OCI-LY7 (cell line): Measurements from ENCODE around the gene ADAMTSL3. TPM values are rescaled to one million over a fixed set of nuclear protein-coding genes. Genes with fewer than 3 reads are reported as not detected.

Experiments
- BruUV-seq: library from RNA; stranded (reverse); fragments of 400-500 nt; replicated peaks from 2 replicates; lab custom pipeline; 2021; lab: Mats Ljungman, UMichigan
- CTCF ChIA-PET: fragments of 300-600 bp; sonication (Branson Sonifier 250); formaldehyde crosslinking; loops from one replicate; lab custom pipeline; 2022; ENCODE audit warnings: antibody characterized with exemption; ENCODE audit not compliant: unreplicated experiment; lab: Charles Lee
- POLR2A ChIA-PET: fragments of 300-600 bp; sonication (Branson Sonifier 250); formaldehyde crosslinking; loops from one replicate; lab custom pipeline; 2022; ENCODE audit warnings: antibody characterized with exemption; lab: Charles Lee
- DNase-seq: peaks from one replicate; pipeline ENCODE4 v3.0.0-alpha.2; 2015; ENCODE audit warnings: low spot score
- H2AFZ ChIP-seq: fragments of 200-600 bp; sonication (generic), shearing (Covaris generic); 2 replicates; pipeline ENCODE4 v1.6.1; 2014; ENCODE audit warnings: mild to moderate bottlenecking, antibody characterized with exemption, low read length, moderate library complexity
- H3K27ac ChIP-seq: fragments of 200-600 bp; sonication (generic); 2 replicates; pipeline ENCODE4 v1.5.1; 2014; ENCODE audit warnings: mixed run types, low read depth, mild to moderate bottlenecking, moderate library complexity, low read length, inconsistent platforms; ENCODE audit not compliant: poor library complexity, severe bottlenecking
- H3K36me3 ChIP-seq: fragments of 200-600 bp; sonication (generic); 2 replicates; pipeline ENCODE4 v1.6.1; 2014; ENCODE audit warnings: mild to moderate bottlenecking, antibody characterized with exemption, low read length, moderate library complexity, mixed read lengths; ENCODE audit not compliant: insufficient read depth
- H3K4me1 ChIP-seq: fragments of 200-600 bp; sonication (generic); 2 replicates; pipeline ENCODE4 v1.5.1; 2014; ENCODE audit warnings: mild to moderate bottlenecking, low read length; ENCODE audit not compliant: insufficient read depth, poor library complexity, severe bottlenecking
- H3K4me2 ChIP-seq: fragments of 200-600 bp; sonication (generic); 2 replicates; pipeline ENCODE4 v1.6.1; 2014; ENCODE audit warnings: mild to moderate bottlenecking, low read length
- H3K4me3 ChIP-seq: fragments of 200-600 bp; sonication (generic); 2 replicates; pipeline ENCODE4 v1.5.1; 2014; ENCODE audit warnings: mild to moderate bottlenecking, low read depth, low read length; ENCODE audit not compliant: poor library complexity, severe bottlenecking
- H3K79me2 ChIP-seq: fragments of 200-600 bp; sonication (generic); 2 replicates; pipeline ENCODE4 v1.6.1; 2016; ENCODE audit warnings: low read depth, mild to moderate bottlenecking, low read length, moderate library complexity, mixed read lengths; ENCODE audit not compliant: insufficient read depth
- H3K9me2 ChIP-seq: fragments of 200-600 bp; sonication (generic); 2 replicates; pipeline ENCODE4 v1.6.1; 2016; ENCODE audit warnings: mild to moderate bottlenecking, low read length, mixed read lengths; ENCODE audit not compliant: insufficient read depth
- H3K9me3 ChIP-seq: fragments of 200-600 bp; sonication (generic); 2 replicates; pipeline ENCODE4 v1.6.1; 2014; ENCODE audit warnings: mild to moderate bottlenecking, mixed run types, low read length, mixed read lengths
- H4K20me1 ChIP-seq: fragments of 200-600 bp; sonication (generic); 2 replicates; pipeline ENCODE4 v1.6.1; 2014; ENCODE audit warnings: mild to moderate bottlenecking, antibody characterized with exemption, low read length, moderate library complexity, mixed read lengths; ENCODE audit not compliant: insufficient read depth
- EZH2phosphoT487 ChIP-seq: fragments of 200-600 bp; sonication (generic); IDR thresholded peaks from 2 replicates; pipeline ENCODE4 v1.6.1; 2018; ENCODE audit warnings: low read depth, borderline replicate concordance, mild to moderate bottlenecking, mixed run types, antibody characterized with exemption, low read length, moderate library complexity, mixed read lengths
- intact Hi-C: fragments of 100-400 bp; cut with micrococcal nuclease; formaldehyde crosslinking; loops from one replicate; pipeline ENCODE4 v1.10.0; 2022; ENCODE audit not compliant: unreplicated experiment
- total RNA-seq, 2 experiments: library from RNA; depleted of rRNA in 1 of 2; stranded (reverse); fragments of >200 nt in 1 of 2; shearing (Covaris generic) in 1 of 2; gene quantifications; 2 replicates each; pipeline ENCODE4 v1.2.3, GENCODE V29; 2014 to 2022
- TF ChIP-seq, protein P1 (sequence below): fragments of 200-600 bp; sonication (generic); conservative IDR thresholded peaks from 2 replicates; pipeline ENCODE4 v1.5.1; 2014; ENCODE audit warnings: mild to moderate bottlenecking, antibody characterized with exemption, low read length, moderate library complexity, mixed read lengths

The ADAMTSL3 gene
- total RNA-seq, 2 experiments from 2014 or later: not detected

DNA sequence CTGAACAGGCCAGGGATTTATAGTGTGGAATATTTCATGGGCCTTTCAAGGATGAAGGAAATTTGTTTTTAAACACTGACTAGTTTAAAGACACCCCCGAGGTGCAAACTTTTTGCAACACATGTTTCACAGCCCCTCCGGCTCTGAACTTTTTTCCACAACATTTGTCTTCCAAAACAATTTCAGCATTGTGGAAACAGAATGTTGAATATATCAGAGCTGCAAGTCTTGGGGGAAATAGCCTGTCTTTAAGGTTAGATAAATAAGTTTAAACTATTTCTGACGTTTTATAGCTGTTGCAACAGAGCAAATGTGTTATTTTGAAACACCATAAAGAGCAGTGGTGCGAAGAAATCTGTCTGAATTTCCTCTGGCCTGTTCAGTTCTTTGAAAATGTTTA is 352.5 kb downstream of the ADAMTSL3 start:
- no peaks in the 10 kb centered on the region for H3K4me1 ChIP-seq
- no peaks in the 10 kb centered on the region for H3K79me2 ChIP-seq
- no TSS peak for BruUV-seq
- H3K27ac ChIP-seq: no peak overlapping the region
- POLR2A ChIA-PET: no interaction called here
- H3K9me3 ChIP-seq: no peaks in the 10 kb centered on the region
- H3K4me3 ChIP-seq: no peak overlapping the region
- no peaks in the 10 kb centered on the region for H3K9me2 ChIP-seq
- no peaks in the 10 kb centered on the region for H4K20me1 ChIP-seq
- CTCF ChIA-PET: no interaction called here
- no peak for DNase-seq
- TF ChIP-seq EZH2phosphoT487: no peak
- TF ChIP-seq, protein P1, sequence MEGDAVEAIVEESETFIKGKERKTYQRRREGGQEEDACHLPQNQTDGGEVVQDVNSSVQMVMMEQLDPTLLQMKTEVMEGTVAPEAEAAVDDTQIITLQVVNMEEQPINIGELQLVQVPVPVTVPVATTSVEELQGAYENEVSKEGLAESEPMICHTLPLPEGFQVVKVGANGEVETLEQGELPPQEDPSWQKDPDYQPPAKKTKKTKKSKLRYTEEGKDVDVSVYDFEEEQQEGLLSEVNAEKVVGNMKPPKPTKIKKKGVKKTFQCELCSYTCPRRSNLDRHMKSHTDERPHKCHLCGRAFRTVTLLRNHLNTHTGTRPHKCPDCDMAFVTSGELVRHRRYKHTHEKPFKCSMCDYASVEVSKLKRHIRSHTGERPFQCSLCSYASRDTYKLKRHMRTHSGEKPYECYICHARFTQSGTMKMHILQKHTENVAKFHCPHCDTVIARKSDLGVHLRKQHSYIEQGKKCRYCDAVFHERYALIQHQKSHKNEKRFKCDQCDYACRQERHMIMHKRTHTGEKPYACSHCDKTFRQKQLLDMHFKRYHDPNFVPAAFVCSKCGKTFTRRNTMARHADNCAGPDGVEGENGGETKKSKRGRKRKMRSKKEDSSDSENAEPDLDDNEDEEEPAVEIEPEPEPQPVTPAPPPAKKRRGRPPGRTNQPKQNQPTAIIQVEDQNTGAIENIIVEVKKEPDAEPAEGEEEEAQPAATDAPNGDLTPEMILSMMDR: no peak
- intact Hi-C loops: no loop called here
- no peaks in the 10 kb centered on the region for H3K36me3 ChIP-seq
- no peak overlapping the region for H2AFZ ChIP-seq
- H3K4me2 ChIP-seq: no peak overlapping the region

- H3K4me1 ChIP-seq: no peaks in the 10 kb centered on the region
- no peaks in the 10 kb centered on the region for H4K20me1 ChIP-seq
- no peak overlapping the region for H3K27ac ChIP-seq
- no peak overlapping the region for H2AFZ ChIP-seq
- intact Hi-C loops: no loop called here
- H3K4me3 ChIP-seq: no peak overlapping the region
- POLR2A ChIA-PET: no interaction called here
- no peak for DNase-seq
- no peaks in the 10 kb centered on the region for H3K79me2 ChIP-seq
- H3K9me3 ChIP-seq: no peaks in the 10 kb centered on the region
- H3K36me3 ChIP-seq: no peaks in the 10 kb centered on the region
- H3K9me2 ChIP-seq: no peaks in the 10 kb centered on the region
- TF ChIP-seq EZH2phosphoT487: no peak
- TF ChIP-seq, protein P1: no peak
- BruUV-seq: no TSS peak
- H3K4me2 ChIP-seq: no peak overlapping the region
- CTCF ChIA-PET: no interaction called here
Measured at GRCh38 chr15:84009616-84010015, 355.7 kb downstream of the ADAMTSL3 start.

- Histone ChIP-seq H3K79me2 (no peaks in the 10 kb centered on the region), H3K9me2 (no peaks in the 10 kb centered on the region), H4K20me1 (no peaks in the 10 kb centered on the region), H2AFZ (no peak overlapping the region), H3K27ac (no peak overlapping the region), H3K4me1 (no peaks in the 10 kb centered on the region), H3K9me3 (no peaks in the 10 kb centered on the region), H3K4me3 (no peak overlapping the region), H3K4me2 (no peak overlapping the region), H3K36me3 (no peaks in the 10 kb centered on the region)
- no peak for DNase-seq
- intact Hi-C loops: no loop called here
- no peak for TF ChIP-seq EZH2phosphoT487
- TF ChIP-seq, protein P1: no peak
- CTCF ChIA-PET: no interaction called here
- POLR2A ChIA-PET: interaction anchor here (0.6 to 0.8 kb wide), 2 partner anchors 14 to 1968 kb away, joined by 3 read pairs; no protein-coding TSS in a partner anchor
- no TSS peak for BruUV-seq
Measured at GRCh38 chr15:84010246-84010645, 356.3 kb downstream of the ADAMTSL3 start.
